Measurements from ENCODE around the gene SLC35G3. TPM values are rescaled to one million over a fixed set of nuclear protein-coding genes. Genes with fewer than 3 reads are reported as not detected.
"Not testable (repeated sequence)": the region's sequence is repeated elsewhere in the genome, so short reads cannot be mapped to it uniquely, and the experiment has no call there.

SLC35G3 gene
- total RNA-seq, 1 experiment from 2014 or later = not detected

GRCh38 chr17:35155246-35155645 lies 38.9 kb downstream of the SLC35G3 start:
- POLR2A ChIA-PET = no interaction called here
- TF ChIP-seq, protein P1, sequence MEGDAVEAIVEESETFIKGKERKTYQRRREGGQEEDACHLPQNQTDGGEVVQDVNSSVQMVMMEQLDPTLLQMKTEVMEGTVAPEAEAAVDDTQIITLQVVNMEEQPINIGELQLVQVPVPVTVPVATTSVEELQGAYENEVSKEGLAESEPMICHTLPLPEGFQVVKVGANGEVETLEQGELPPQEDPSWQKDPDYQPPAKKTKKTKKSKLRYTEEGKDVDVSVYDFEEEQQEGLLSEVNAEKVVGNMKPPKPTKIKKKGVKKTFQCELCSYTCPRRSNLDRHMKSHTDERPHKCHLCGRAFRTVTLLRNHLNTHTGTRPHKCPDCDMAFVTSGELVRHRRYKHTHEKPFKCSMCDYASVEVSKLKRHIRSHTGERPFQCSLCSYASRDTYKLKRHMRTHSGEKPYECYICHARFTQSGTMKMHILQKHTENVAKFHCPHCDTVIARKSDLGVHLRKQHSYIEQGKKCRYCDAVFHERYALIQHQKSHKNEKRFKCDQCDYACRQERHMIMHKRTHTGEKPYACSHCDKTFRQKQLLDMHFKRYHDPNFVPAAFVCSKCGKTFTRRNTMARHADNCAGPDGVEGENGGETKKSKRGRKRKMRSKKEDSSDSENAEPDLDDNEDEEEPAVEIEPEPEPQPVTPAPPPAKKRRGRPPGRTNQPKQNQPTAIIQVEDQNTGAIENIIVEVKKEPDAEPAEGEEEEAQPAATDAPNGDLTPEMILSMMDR (IDR thresholded peaks at IDR 0.05; ENCODE audit: unreplicated experiment) = no peak
- Mint-ChIP-seq H3K9me3 (ENCODE audit: unreplicated experiment) (no peaks in the 10 kb centered on the region), H3K4me1 (ENCODE audit: insufficient read depth, unreplicated experiment) (peaks cover 11% of the 10 kb centered on the region), H3K27me3 (ENCODE audit: insufficient read depth, unreplicated experiment) (peaks cover 12% of the 10 kb centered on the region), H3K4me3 (ENCODE audit: unreplicated experiment) (no peak overlapping the region), H3K36me3 (ENCODE audit: insufficient read depth, unreplicated experiment) (no peaks in the 10 kb centered on the region), H3K27ac (ENCODE audit: low read depth, unreplicated experiment) (no peak overlapping the region)
- intact Hi-C loops (cut with micrococcal nuclease) = no loop called here
- BruUV-seq (replicated peaks) = no TSS peak
- DNase-seq (ENCODE audit: unreplicated experiment) = no peak
- CTCF ChIA-PET = no interaction called here

GRCh38 chr17:35154196-35155165 lies 39.7 kb downstream of the SLC35G3 start:
- TF ChIP-seq, protein P1 (IDR thresholded peaks at IDR 0.05; ENCODE audit: unreplicated experiment) = no peak
- no TSS peak for BruUV-seq (replicated peaks)
- H3K4me1 Mint-ChIP-seq (ENCODE audit: insufficient read depth, unreplicated experiment) = peaks cover 4% of the 10 kb centered on the region
- ChIA-PET POLR2A (interaction anchor here (0.7 kb wide), 1 partner anchor 13 kb away, joined by 3 read pairs; no protein-coding TSS in a partner anchor), CTCF (no interaction called here)
- no peak for DNase-seq (ENCODE audit: unreplicated experiment)
- H3K36me3 Mint-ChIP-seq (ENCODE audit: insufficient read depth, unreplicated experiment) = no peaks in the 10 kb centered on the region
- no peak overlapping the region for H3K4me3 Mint-ChIP-seq (ENCODE audit: unreplicated experiment)
- H3K27me3 Mint-ChIP-seq (ENCODE audit: insufficient read depth, unreplicated experiment) = peaks cover 12% of the 10 kb centered on the region
- H3K27ac Mint-ChIP-seq (ENCODE audit: low read depth, unreplicated experiment) = no peak overlapping the region
- intact Hi-C loops (cut with micrococcal nuclease) = no loop called here
- no peaks in the 10 kb centered on the region for H3K9me3 Mint-ChIP-seq (ENCODE audit: unreplicated experiment)

DNA sequence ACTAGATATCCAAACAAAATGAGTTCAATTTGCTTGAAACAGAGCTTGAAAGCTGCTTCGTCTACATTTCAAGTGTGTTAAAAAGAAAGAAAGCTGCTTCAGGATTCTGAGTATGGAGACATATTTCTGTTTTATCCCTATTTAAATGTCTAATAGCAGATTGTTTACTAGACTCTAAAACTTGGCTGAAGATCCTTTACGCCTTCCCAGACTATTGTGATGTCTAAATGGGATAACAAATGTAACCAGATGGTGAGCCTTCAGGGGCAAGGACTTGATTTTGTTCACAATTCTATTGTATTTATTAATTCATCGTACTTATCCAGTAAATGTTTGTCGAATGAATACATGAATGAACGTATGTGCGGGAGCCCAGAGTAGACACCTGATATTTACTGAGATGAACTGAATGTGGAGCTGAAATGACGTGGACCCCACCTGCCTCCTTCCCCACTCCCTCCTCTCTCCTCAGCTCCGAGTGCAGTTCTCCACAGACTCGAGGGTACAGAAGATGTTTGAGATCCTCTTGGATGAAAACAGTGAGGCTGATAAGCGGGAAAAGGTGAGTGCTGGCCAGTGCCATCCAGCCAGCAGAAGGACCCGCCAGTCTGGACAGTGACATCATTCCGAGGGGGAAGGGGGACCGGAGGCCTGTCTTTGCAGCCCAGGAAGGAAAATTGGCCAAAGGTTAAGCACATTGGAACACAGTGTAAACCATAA lies 41.6 kb downstream of the SLC35G3 start:
- no peak for DNase-seq (ENCODE audit: unreplicated experiment)
- peaks cover 12% of the 10 kb centered on the region for H3K27me3 Mint-ChIP-seq (ENCODE audit: insufficient read depth, unreplicated experiment)
- ChIA-PET CTCF (interaction anchor here (0.5 kb wide), 1 partner anchor 90 kb away, joined by 3 read pairs; the partner anchor contains the start of gene SLFN5), POLR2A (interaction anchor here (0.6 kb wide), 1 partner anchor 7 kb away, joined by 3 read pairs; no protein-coding TSS in a partner anchor)
- H3K27ac Mint-ChIP-seq (ENCODE audit: low read depth, unreplicated experiment) = no peak overlapping the region
- H3K4me3 Mint-ChIP-seq (ENCODE audit: unreplicated experiment) = no peak overlapping the region
- H3K36me3 Mint-ChIP-seq (ENCODE audit: insufficient read depth, unreplicated experiment) = no peaks in the 10 kb centered on the region
- BruUV-seq (replicated peaks) = no TSS peak
- no peaks in the 10 kb centered on the region for H3K4me1 Mint-ChIP-seq (ENCODE audit: insufficient read depth, unreplicated experiment)
- H3K9me3 Mint-ChIP-seq (ENCODE audit: unreplicated experiment) = no peaks in the 10 kb centered on the region
- TF ChIP-seq, protein P1 (IDR thresholded peaks at IDR 0.05; ENCODE audit: unreplicated experiment) = no peak
- intact Hi-C loops (cut with micrococcal nuclease) = no loop called here

- BruUV-seq (replicated peaks); H3K4me1 Mint-ChIP-seq (ENCODE audit: insufficient read depth, unreplicated experiment); H3K9me3 Mint-ChIP-seq (ENCODE audit: unreplicated experiment); H3K36me3 Mint-ChIP-seq (ENCODE audit: insufficient read depth, unreplicated experiment); CTCF ChIA-PET; DNase-seq (ENCODE audit: unreplicated experiment); H3K4me3 Mint-ChIP-seq (ENCODE audit: unreplicated experiment); H3K27ac Mint-ChIP-seq (ENCODE audit: low read depth, unreplicated experiment); intact Hi-C loops (cut with micrococcal nuclease): not testable (repeated sequence)
- peaks cover 12% of the 10 kb centered on the region for H3K27me3 Mint-ChIP-seq (ENCODE audit: insufficient read depth, unreplicated experiment)
- POLR2A ChIA-PET = interaction anchor here (0.6 kb wide), 1 partner anchor 628 kb away, joined by 3 read pairs; no protein-coding TSS in a partner anchor
Observed at GRCh38 chr17:35151080-35151479, 43.1 kb downstream of the SLC35G3 start.
